Nephron (organoid): ENCODE measurements around the gene ID4.

Experiments used
- H3K27ac Mint-ChIP-seq, 3 experiments: 2 replicates each; pipeline ENCODE4 v1.8.0; 2020; ENCODE audit warnings: mixed read lengths in 3 of 3, mild to moderate bottlenecking in 2 of 3, moderate library complexity in 1 of 3
- H3K27me3 Mint-ChIP-seq: 2 replicates; pipeline ENCODE4 v1.8.0; 2021; ENCODE audit warnings: low read depth, mild to moderate bottlenecking, moderate library complexity, mixed read lengths
- H3K36me3 Mint-ChIP-seq: 2 replicates; pipeline ENCODE4 v1.8.0; 2020; ENCODE audit warnings: low read depth, mixed read lengths
- H3K4me1 Mint-ChIP-seq: 2 replicates; pipeline ENCODE4 v1.8.0; 2020; ENCODE audit warnings: mixed read lengths
- H3K4me3 Mint-ChIP-seq, 3 experiments: 2 replicates each; pipeline ENCODE4 v1.8.0; 2020; ENCODE audit warnings: mild to moderate bottlenecking in 3 of 3, mixed read lengths in 3 of 3, moderate library complexity in 2 of 3
- H3K9me3 Mint-ChIP-seq: 2 replicates; pipeline ENCODE4 v1.8.0; 2020; ENCODE audit warnings: mixed read lengths
- CTCF ChIP-seq, 3 experiments: fragments of 200-600 bp; sonication (generic); IDR thresholded peaks; one replicate each; pipeline ENCODE4 v1.5.0; 2021; ENCODE audit warnings: antibody characterized with exemption in 3 of 3; ENCODE audit not compliant: unreplicated experiment in 3 of 3

The ID4 gene

DNA sequence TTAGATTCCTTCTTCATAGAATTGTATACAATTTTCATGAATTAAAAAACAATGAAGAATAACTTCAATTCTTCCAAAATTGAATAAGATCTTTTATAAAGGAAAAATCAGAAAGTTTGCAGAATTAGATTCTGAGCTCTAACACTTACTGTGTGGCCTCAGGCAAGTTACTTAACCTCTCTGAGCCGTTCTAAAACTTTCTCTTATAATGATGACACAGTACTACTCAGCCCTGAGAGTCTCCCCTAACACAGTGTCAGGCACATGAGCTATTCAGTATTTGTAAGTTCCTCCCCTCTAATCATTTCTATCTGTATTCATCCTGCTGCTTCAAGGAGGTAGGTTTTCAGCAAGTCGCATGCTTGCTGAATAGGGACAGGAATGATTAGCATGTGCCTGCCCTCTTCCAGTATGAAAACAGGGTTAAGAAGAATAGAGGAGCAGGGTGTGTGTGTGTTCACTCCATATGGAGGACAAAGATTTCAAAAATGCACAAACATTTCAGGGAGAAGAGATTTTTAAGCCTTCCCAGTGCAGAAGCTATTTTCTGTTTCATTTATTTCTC lies 11.4 kb downstream of the ID4 start:
- Mint-ChIP-seq H3K27ac (peak overlapping the region; percentile 89 to 96 (median 95)), H3K4me3 (no peak overlapping the region), H3K27me3 (no peaks in the 10 kb centered on the region), H3K4me1 (peaks cover 47% of the 10 kb centered on the region), H3K9me3 (no peaks in the 10 kb centered on the region), H3K36me3 (peaks cover 4% of the 10 kb centered on the region)
- no peak for TF ChIP-seq CTCF (IDR thresholded peaks at IDR 0.05; ENCODE audit: unreplicated experiment in 3 of 3)

DNA sequence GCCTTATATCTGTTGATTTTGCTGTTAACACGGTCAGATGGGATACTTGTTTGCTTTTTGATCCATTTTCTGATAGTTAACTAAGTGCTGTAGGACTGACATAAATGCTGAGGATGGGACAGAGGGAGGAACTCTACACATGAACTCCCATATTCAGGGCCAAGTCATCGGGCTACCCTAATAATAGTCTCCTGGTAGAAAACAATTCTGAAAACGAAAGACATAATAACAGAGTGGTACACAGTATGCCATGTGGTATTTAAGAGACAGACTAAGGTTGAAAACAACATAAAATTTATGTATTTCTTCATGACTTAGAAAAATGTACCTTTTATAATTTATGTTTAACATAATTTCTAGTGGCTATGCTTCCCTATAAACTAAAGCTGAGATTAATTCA lies 12.0 kb downstream of the ID4 start:
- H3K4me1 Mint-ChIP-seq = peaks cover 47% of the 10 kb centered on the region
- peaks cover 4% of the 10 kb centered on the region for H3K36me3 Mint-ChIP-seq
- H3K27me3 Mint-ChIP-seq = no peaks in the 10 kb centered on the region
- peak overlapping the region; percentile 89 to 96 (median 95) for H3K27ac Mint-ChIP-seq
- no peak for TF ChIP-seq CTCF (IDR thresholded peaks at IDR 0.05; ENCODE audit: unreplicated experiment in 3 of 3)
- H3K9me3 Mint-ChIP-seq = no peaks in the 10 kb centered on the region
- H3K4me3 Mint-ChIP-seq = no peak overlapping the region

DNA sequence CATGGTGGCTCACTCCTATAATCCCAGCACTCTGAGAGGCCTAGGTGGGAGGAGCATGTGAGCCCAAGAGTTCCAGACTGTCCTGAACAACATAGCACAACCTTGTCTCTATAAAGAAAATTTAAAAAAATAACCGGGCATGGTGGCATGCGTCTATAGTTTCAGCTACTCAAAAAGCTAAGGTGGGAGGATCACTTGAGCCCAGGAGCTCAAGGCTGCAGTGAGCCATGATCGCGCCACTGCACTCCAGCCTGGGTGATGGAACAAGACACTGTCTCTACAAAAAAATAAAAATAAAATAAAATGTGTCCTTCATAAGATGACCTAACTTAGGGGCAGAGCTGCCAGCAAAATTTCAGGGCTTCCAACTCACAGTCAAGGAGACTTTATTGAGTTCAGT lies 12.6 kb downstream of the ID4 start:
- Mint-ChIP-seq H3K9me3 (no peaks in the 10 kb centered on the region), H3K27me3 (no peaks in the 10 kb centered on the region), H3K4me3 (no peak overlapping the region), H3K4me1 (peaks cover 41% of the 10 kb centered on the region), H3K27ac (peak overlapping the region; percentile 89 to 96 (median 95)), H3K36me3 (peaks cover 4% of the 10 kb centered on the region)
- TF ChIP-seq CTCF (IDR thresholded peaks at IDR 0.05; ENCODE audit: unreplicated experiment in 3 of 3) = no peak

DNA sequence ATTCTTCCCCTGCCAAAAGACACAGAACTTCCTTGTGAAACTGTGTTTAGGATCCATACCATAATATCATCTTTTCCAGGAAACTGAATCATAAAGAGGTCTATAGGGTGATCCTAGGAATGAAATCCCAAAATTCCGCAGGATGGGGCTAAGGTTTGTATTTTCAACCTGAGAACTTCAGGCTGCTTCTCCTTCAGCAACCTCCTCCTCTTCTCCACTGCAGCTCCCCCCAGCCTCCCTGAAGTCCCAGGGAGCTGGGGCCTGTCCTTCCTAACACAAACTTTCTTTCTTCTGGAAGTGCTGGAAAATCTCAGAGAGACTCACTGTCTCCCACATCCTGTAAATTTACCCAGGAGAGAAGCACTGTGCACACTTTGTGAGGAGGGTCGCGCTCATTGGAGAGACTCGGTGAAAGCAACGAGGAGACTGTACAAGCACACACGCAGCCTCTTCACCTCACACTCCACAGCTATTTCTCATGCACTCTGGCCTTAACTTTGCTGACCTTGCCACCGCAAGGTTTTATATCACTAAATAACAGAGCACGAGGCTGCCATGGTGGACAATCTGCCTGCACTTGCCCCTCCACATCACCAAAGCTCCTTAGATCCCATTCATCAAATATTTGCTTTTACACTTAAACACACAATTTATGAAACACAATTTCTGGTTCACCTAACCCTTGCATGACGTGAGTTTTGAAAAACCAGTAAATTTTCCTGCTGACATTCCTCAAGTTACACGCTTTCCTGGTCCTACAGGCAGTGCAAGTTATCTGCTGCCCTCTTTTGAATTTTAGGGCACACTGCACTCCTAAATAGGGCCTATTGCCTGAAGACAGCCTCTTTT lies 14.3 kb downstream of the ID4 start:
- H3K27ac Mint-ChIP-seq = peak overlapping the region; percentile 95 to 97 (median 96)
- H3K4me1 Mint-ChIP-seq = peaks cover 34% of the 10 kb centered on the region
- H3K36me3 Mint-ChIP-seq = no peaks in the 10 kb centered on the region
- H3K9me3 Mint-ChIP-seq = no peaks in the 10 kb centered on the region
- H3K4me3 Mint-ChIP-seq = peak overlapping the region; percentile 60 to 78 (median 74)
- H3K27me3 Mint-ChIP-seq = no peaks in the 10 kb centered on the region
- TF ChIP-seq CTCF (IDR thresholded peaks at IDR 0.05; ENCODE audit: unreplicated experiment in 3 of 3) = peak; percentile 92 to 96 (median 93)

DNA sequence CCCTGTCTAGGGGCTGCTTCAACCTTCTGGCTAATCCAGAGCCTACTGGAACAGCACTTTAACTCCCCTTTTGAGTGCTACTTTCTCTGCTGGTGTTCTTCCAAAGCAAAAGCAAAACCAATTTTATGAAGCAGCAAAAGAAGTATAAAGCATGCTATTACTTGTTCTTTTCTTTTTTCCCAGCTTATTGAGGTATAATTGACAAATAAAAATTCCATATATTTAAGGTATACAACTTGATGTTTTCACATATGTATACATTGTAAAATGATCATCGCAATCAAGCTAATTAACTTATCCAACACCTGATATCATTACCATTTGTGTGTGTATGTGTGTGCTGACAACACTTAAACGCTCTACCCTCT lies 14.9 kb downstream of the ID4 start:
- H3K4me1 Mint-ChIP-seq = peaks cover 34% of the 10 kb centered on the region
- no peaks in the 10 kb centered on the region for H3K36me3 Mint-ChIP-seq
- no peaks in the 10 kb centered on the region for H3K9me3 Mint-ChIP-seq
- H3K4me3 Mint-ChIP-seq = peak overlapping the region; percentile 60 to 78 (median 74)
- no peaks in the 10 kb centered on the region for H3K27me3 Mint-ChIP-seq
- peak overlapping the region; percentile 95 to 97 (median 96) for H3K27ac Mint-ChIP-seq
- no peak for TF ChIP-seq CTCF (IDR thresholded peaks at IDR 0.05; ENCODE audit: unreplicated experiment in 3 of 3)
